Measurements from ENCODE around the gene APOBEC3A. TPM values are rescaled to one million over a fixed set of nuclear protein-coding genes. Genes with fewer than 3 reads are reported as not detected.
A peak's percentile ranks its signal among the peaks of the same experiment; 100 is the strongest.
"Not testable (repeated sequence)": the region's sequence is repeated elsewhere in the genome, so short reads cannot be mapped to it uniquely, and the experiment has no call there.

The APOBEC3A gene
- total RNA-seq, 1 donor, result not detected

DNA sequence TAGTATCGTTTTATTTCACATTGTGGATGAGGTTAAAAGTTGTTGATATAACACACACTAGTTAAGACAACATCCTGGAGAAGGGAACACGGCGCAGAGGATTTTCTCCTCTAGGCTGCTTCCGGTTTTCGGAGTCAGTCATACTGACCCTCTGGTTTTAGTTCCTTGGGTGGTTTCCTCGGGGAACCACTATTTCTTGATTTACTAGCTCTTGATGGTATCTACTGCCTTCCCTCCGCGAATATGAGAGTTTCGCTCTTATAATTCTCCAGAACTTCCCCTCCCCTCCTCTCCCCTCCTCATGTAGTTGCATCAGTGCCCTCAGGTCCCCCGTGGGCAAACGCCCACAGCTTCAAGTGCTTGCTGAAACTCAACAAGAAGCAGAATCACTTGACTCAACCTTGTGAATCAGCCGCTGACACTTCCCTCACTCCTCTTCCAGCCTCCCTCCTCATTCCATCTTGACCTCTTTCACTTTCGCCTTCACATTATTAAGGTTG, 15.9 kb upstream of the APOBEC3A start:
- no peak for TF ChIP-seq CTCF (IDR thresholded peaks at IDR 0.05; ENCODE audit: insufficient read depth, low read length)
- no peak overlapping the region for H3K4me3 ChIP-seq (ENCODE audit: low read depth, low read length)
- DNase-seq (ENCODE audit: low read depth), result no peak

GRCh38 chr22:38942702-38943101, 14.7 kb upstream of the APOBEC3A start:
- DNase-seq (ENCODE audit: low read depth), result no peak
- no peak overlapping the region for H3K4me3 ChIP-seq (ENCODE audit: low read depth, low read length)
- no peak for TF ChIP-seq CTCF (IDR thresholded peaks at IDR 0.05; ENCODE audit: insufficient read depth, low read length)

GRCh38 chr22:38943201-38943600, 14.2 kb upstream of the APOBEC3A start:
- DNase-seq (ENCODE audit: low read depth), result no peak
- H3K4me3 ChIP-seq (ENCODE audit: low read depth, low read length), result no peak overlapping the region
- TF ChIP-seq CTCF (IDR thresholded peaks at IDR 0.05; ENCODE audit: insufficient read depth, low read length), result peak; percentile 26

DNA sequence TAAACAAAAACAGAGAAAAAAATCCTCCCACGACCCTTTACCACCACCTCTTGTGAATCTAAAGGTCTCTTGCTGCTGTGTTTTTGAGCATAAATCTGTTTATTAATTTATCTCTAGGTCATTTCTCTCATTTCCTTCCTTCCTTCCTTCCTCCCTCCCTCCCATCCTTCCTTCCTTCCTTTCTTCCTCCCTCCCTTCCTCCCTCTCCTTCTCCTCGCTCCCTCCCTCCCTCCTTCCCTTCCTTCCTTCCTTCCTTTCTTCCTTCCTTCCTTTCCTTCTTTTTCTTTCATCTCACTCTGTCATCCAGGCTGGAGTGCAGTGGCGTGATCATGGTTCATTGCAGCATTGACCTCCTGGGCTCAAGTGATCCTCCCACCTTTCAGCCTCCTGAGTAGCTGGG, 13.5 kb upstream of the APOBEC3A start:
- TF ChIP-seq CTCF (IDR thresholded peaks at IDR 0.05; ENCODE audit: insufficient read depth, low read length), result no peak
- no peak for DNase-seq (ENCODE audit: low read depth)
- no peak overlapping the region for H3K4me3 ChIP-seq (ENCODE audit: low read depth, low read length)

DNA sequence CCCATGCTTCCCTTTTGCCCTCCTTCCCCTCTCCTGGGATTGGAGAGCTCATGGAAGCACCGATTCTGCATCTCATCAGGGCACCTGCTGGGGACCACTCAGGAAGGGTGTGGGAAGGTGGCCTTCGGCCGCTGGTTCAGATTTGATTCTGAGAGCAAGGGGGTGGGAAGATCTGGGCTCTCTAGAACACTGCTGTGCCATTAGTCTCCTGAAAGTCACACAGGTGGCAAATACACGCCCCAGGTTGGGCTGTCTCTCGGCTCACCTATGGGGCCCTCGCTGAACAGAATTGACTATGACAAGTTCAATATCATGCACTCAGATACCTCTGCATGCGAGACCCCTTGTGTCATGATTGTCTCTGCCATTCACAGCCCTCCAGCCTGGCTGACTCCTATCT, 12.8 kb upstream of the APOBEC3A start:
- no peak for DNase-seq (ENCODE audit: low read depth)
- no peak overlapping the region for H3K4me3 ChIP-seq (ENCODE audit: low read depth, low read length)
- TF ChIP-seq CTCF (IDR thresholded peaks at IDR 0.05; ENCODE audit: insufficient read depth, low read length), result no peak

GRCh38 chr22:38945706-38946338, 11.6 kb upstream of the APOBEC3A start:
- H3K4me3 ChIP-seq (ENCODE audit: low read depth, low read length); DNase-seq (ENCODE audit: low read depth): not testable (repeated sequence)

GRCh38 chr22:38946771-38947170, 10.6 kb upstream of the APOBEC3A start:
- TF ChIP-seq CTCF (IDR thresholded peaks at IDR 0.05; ENCODE audit: insufficient read depth, low read length), result no peak
- H3K4me3 ChIP-seq (ENCODE audit: low read depth, low read length), result no peak overlapping the region
- no peak for DNase-seq (ENCODE audit: low read depth)
